MM.1S (cell line): Measurements from ENCODE around the gene GRIN3B.

Experiments used
- DNase-seq: peaks from one replicate; pipeline ENCODE4 v3.0.0-alpha.2; 2015
- H2AFZ ChIP-seq: fragments of 300-600 bp; sonication (generic); 2 replicates; pipeline ENCODE4 v1.6.0; 2016; ENCODE audit warnings: antibody characterized with exemption, low read length
- H3F3A ChIP-seq: fragments of 300-600 bp; sonication (generic); 2 replicates; pipeline ENCODE4 v1.6.1; 2016; ENCODE audit warnings: mild to moderate bottlenecking, antibody characterized with exemption, low read length, moderate library complexity, mixed read lengths; ENCODE audit not compliant: insufficient read depth
- H3K27ac ChIP-seq: fragments of 300-600 bp; sonication (generic); 2 replicates; pipeline ENCODE4 v1.5.1; 2016; ENCODE audit warnings: mild to moderate bottlenecking, low read length
- H3K27me3 ChIP-seq: fragments of 300-600 bp; sonication (generic); replicated peaks from 2 replicates; pipeline ENCODE4 v1.6.0; 2016; ENCODE audit warnings: low read length; ENCODE audit not compliant: insufficient read depth
- H3K36me3 ChIP-seq: fragments of 300-600 bp; sonication (generic); replicated peaks from 2 replicates; pipeline ENCODE4 v1.6.1; 2016; ENCODE audit warnings: mild to moderate bottlenecking, low read length, mixed read lengths; ENCODE audit not compliant: insufficient read depth
- H3K4me1 ChIP-seq: fragments of 300-600 bp; sonication (generic); 2 replicates; pipeline ENCODE4 v1.6.1; 2016; ENCODE audit warnings: low read length, mixed read lengths
- H3K4me2 ChIP-seq: fragments of 300-600 bp; sonication (generic); 2 replicates; pipeline ENCODE4 v1.6.0; 2016; ENCODE audit warnings: low read depth, low read length
- H3K4me3 ChIP-seq: fragments of 300-600 bp; sonication (generic); 2 replicates; pipeline ENCODE4 v1.5.1; 2016; ENCODE audit warnings: low read length, mixed read lengths
- H3K79me2 ChIP-seq: fragments of 300-600 bp; sonication (generic); 2 replicates; pipeline ENCODE4 v1.6.1; 2016; ENCODE audit warnings: mixed run types, low read length, mixed read lengths
- H3K9ac ChIP-seq: fragments of 300-600 bp; sonication (generic); 2 replicates; pipeline ENCODE4 v1.6.1; 2016; ENCODE audit warnings: low read length, mixed read lengths
- H3K9me2 ChIP-seq: fragments of 300-600 bp; sonication (generic); replicated peaks from 2 replicates; pipeline ENCODE4 v1.6.1; 2016; ENCODE audit warnings: mild to moderate bottlenecking, low read length, mixed read lengths; ENCODE audit not compliant: insufficient read depth
- H3K9me3 ChIP-seq: fragments of 300-600 bp; sonication (generic); replicated peaks from 2 replicates; pipeline ENCODE4 v1.6.1; 2016; ENCODE audit warnings: mild to moderate bottlenecking, low read length, mixed read lengths; ENCODE audit not compliant: insufficient read depth
- H4K20me1 ChIP-seq: fragments of 300-600 bp; sonication (generic); 2 replicates; pipeline ENCODE4 v1.6.1; 2016; ENCODE audit warnings: mild to moderate bottlenecking, low read length, moderate library complexity, mixed read lengths; ENCODE audit not compliant: insufficient read depth
- CTCF ChIP-seq: fragments of 300-600 bp; sonication (generic); IDR thresholded peaks from 2 replicates; pipeline ENCODE4 v1.5.1; 2016; ENCODE audit warnings: antibody characterized with exemption, low read length, mixed read lengths
- EZH2 ChIP-seq: fragments of 300-600 bp; sonication (generic); optimal IDR thresholded peaks from 2 replicates; pipeline ENCODE3; 2017; ENCODE audit warnings: low read depth, mild to moderate bottlenecking, antibody characterized with exemption, low read length, mixed read lengths
- EZH2phosphoT487 ChIP-seq: fragments of 300-600 bp; sonication (generic); IDR thresholded peaks from 2 replicates; pipeline ENCODE4 v1.6.1; 2018; ENCODE audit warnings: antibody characterized with exemption, low read length

The GRIN3B gene

DNA sequence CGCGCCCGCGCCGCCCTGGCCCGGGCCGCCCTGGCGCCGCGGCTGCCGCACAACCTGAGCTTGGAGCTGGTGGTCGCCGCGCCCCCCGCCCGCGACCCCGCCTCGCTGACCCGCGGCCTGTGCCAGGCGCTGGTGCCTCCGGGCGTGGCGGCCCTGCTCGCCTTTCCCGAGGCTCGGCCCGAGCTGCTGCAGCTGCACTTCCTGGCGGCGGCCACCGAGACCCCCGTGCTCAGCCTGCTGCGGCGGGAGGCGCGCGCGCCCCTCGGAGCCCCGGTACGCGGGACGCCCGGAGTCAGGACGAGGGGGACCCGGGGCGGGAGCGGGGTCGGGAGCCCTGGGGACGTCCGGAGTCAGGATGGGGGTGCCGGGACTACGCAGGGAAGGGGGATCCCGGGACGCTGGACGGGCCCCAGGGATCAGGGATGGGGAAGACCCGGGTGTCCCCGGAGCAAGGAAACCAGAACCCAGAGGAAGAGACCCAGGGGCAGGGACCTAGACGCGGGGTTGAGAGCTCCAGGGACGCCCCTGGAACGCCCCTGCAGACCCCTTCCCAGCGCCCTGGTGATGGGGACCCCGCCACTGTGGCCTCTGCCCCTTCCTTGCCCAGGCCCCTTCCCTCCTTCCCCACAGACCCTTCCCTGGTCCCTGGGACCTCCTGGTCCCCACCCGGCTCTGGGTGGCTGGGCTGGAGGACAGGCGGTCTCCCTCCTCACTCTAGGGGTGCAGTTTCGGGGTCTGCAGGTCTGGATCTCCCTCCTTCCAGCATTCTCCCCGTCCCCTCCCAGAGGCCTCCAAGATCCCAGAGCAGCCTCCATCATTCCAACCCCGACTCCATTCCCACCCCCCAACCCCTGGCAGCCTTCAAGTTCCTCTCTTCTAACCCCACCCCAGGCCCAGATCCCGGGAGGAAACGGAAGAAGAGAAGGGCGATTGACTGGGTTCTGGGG lies 645 bp downstream of the GRIN3B start:
- TF ChIP-seq EZH2 (no peak), CTCF (no peak)
- H3K4me3 ChIP-seq = no peak overlapping the region
- no peaks in the 10 kb centered on the region for H3K9me3 ChIP-seq
- no peak for DNase-seq
- no peak overlapping the region for H2AFZ ChIP-seq
- peaks cover 5% of the 10 kb centered on the region for H3K4me1 ChIP-seq
- H3K27ac ChIP-seq = no peak overlapping the region
- H3F3A ChIP-seq = peaks cover 7% of the 10 kb centered on the region; the same call in 1 of the 2 replicates
- no peaks in the 10 kb centered on the region for H4K20me1 ChIP-seq
- no peaks in the 10 kb centered on the region for H3K9me2 ChIP-seq
- H3K36me3 ChIP-seq = no peaks in the 10 kb centered on the region
- no peak overlapping the region for H3K4me2 ChIP-seq
- peaks cover 51% of the 10 kb centered on the region for H3K27me3 ChIP-seq
- no peaks in the 10 kb centered on the region for H3K79me2 ChIP-seq
- H3K9ac ChIP-seq = no peak overlapping the region

- H3K9ac ChIP-seq = no peak overlapping the region
- H3F3A ChIP-seq = peaks cover under 1% of the 10 kb centered on the region; the same call in 1 of the 2 replicates
- DNase-seq = peak; percentile 53
- H2AFZ ChIP-seq = no peak overlapping the region
- H3K27me3 ChIP-seq = peaks cover 51% of the 10 kb centered on the region
- H3K27ac ChIP-seq = no peak overlapping the region
- no peaks in the 10 kb centered on the region for H3K4me1 ChIP-seq
- H3K9me3 ChIP-seq = no peaks in the 10 kb centered on the region
- H3K9me2 ChIP-seq = no peaks in the 10 kb centered on the region
- no peaks in the 10 kb centered on the region for H3K36me3 ChIP-seq
- H3K4me2 ChIP-seq = no peak overlapping the region
- no peaks in the 10 kb centered on the region for H3K79me2 ChIP-seq
- TF ChIP-seq EZH2phosphoT487 (no peak), EZH2 (no peak), CTCF (peak; percentile 97)
- H4K20me1 ChIP-seq = no peaks in the 10 kb centered on the region
- no peak overlapping the region for H3K4me3 ChIP-seq
Measured at GRCh38 chr19:1001538-1002166, 1.4 kb downstream of the GRIN3B start.

- TF ChIP-seq EZH2phosphoT487 (no peak), EZH2 (no peak), CTCF (no peak)
- Histone ChIP-seq H3K79me2 (no peaks in the 10 kb centered on the region), H2AFZ (no peak overlapping the region), H3K4me3 (no peak overlapping the region), H3K27ac (no peak overlapping the region), H3K27me3 (peaks cover 50% of the 10 kb centered on the region), H3K9me3 (no peaks in the 10 kb centered on the region), H4K20me1 (no peaks in the 10 kb centered on the region), H3K9ac (no peak overlapping the region), H3K4me1 (no peaks in the 10 kb centered on the region), H3K9me2 (no peaks in the 10 kb centered on the region), H3K36me3 (no peaks in the 10 kb centered on the region), H3K4me2 (no peak overlapping the region), H3F3A (no peaks in the 10 kb centered on the region)
- no peak for DNase-seq
Measured at GRCh38 chr19:1002600-1002999, 2.4 kb downstream of the GRIN3B start.
